ENCODE measurements around the gene DNAH8.

Gene DNAH8

DNA sequence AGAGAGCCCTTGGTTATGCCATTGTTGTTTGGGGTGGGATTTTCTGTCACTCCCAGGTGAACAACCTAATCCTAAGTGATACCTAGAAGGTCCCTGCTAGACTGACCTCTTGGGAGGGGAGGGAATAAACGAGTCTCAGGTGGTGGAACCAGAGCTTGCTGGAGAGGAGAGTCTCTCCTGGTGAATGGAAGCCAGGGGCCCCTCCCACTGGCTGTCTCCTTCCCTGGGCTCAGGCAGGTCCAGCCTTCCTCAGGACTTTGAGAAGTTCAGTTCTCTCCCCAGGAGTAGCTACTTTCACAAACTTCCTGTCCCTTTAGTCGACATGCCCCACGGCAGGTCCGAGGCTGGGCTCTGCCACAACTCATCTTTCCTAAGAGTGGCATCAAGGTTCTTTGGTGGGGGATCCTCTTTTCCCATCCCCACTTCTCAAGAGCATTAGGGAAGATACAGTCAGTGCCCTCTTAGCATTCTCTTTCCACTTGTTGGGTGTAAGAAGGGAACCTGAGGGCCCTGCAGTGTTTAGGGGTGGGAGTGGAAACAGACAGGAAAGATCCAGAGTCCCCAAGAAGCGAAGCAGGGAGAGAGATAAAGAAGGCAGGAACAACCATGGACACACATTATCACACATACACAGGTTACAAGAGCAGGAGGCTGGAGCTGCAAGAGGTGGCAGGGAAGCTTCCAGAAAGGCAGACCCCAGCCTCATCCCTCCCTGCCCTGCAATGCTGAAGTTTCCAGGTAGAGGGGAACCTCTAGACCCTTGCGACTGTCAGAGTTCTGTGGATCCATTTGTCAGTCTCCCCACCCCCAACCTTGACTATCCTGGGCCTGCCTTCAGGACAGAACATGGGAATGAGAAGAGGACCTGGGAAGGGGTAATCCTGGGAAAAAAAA is 332.6 kb downstream of the DNAH8 start:
- DNase-seq (ENCODE audit: low read depth in 2 of 2), result no peak
- TF ChIP-seq, protein P1, sequence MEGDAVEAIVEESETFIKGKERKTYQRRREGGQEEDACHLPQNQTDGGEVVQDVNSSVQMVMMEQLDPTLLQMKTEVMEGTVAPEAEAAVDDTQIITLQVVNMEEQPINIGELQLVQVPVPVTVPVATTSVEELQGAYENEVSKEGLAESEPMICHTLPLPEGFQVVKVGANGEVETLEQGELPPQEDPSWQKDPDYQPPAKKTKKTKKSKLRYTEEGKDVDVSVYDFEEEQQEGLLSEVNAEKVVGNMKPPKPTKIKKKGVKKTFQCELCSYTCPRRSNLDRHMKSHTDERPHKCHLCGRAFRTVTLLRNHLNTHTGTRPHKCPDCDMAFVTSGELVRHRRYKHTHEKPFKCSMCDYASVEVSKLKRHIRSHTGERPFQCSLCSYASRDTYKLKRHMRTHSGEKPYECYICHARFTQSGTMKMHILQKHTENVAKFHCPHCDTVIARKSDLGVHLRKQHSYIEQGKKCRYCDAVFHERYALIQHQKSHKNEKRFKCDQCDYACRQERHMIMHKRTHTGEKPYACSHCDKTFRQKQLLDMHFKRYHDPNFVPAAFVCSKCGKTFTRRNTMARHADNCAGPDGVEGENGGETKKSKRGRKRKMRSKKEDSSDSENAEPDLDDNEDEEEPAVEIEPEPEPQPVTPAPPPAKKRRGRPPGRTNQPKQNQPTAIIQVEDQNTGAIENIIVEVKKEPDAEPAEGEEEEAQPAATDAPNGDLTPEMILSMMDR (IDR thresholded peaks at IDR 0.05; ENCODE audit: low read depth, low read length), result no peak
- H3K4me3 ChIP-seq (replicated peaks in 1 of 2; ENCODE audit: low read depth in 2 of 2, low read length in 2 of 2), result no peak overlapping the region

DNA sequence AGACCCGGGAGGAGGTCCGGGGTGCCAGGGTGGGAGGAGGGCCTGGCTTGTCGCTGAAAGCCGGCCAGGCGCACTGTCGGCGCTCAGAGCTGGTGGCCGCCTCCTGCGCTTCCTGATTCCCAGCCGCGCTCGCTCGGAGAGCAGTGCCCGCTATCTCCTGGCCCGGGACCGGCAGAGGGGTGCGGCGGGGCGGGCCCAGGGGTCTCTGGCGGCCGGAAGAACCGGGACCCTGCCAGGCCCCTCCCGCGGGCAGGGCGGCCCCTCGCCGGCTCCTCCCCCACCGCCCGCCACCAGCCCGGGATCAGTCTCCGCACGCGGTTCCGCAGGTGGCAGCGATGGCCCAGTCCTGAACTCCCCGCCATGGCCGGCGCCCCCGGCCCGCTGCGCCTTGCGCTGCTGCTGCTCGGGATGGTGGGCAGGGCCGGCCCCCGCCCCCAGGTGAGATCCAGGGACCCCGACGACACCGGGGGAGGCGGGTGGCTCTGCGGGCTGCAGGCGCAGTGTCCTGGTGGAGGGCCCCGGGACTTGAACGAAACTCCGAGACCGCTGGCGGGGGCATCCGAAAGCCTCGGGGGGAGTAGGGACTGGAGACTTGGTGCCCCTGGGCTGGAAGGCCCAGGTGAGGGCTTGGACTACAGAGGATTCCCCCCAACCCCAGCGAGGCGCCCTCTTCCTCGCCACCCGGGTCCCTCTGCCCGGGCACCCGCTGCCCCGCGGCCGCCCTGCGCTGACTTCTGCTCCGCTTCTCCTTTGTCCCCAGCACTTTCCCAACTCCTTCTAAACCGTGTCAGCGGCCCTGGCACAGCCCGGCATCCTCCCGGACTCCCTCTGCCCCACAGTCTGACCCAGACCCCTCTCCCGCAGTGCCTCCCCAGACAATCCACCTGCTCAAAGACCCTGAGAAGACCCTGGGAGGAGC is 333.6 kb downstream of the DNAH8 start, which contains the start of gene GLP1R:
GLP1R (plus strand) TSS at position 301 of the 919 bp plus-strand sequence; CDS start at position 361, 60 bp downstream.
- TF ChIP-seq, protein P1 (IDR thresholded peaks at IDR 0.05; ENCODE audit: low read depth, low read length), result no peak
- no peak for DNase-seq (ENCODE audit: low read depth in 2 of 2)
- no peak within 1 kb of the TSS for H3K4me3 ChIP-seq (replicated peaks in 1 of 2; ENCODE audit: low read depth in 2 of 2, low read length in 2 of 2)

DNA sequence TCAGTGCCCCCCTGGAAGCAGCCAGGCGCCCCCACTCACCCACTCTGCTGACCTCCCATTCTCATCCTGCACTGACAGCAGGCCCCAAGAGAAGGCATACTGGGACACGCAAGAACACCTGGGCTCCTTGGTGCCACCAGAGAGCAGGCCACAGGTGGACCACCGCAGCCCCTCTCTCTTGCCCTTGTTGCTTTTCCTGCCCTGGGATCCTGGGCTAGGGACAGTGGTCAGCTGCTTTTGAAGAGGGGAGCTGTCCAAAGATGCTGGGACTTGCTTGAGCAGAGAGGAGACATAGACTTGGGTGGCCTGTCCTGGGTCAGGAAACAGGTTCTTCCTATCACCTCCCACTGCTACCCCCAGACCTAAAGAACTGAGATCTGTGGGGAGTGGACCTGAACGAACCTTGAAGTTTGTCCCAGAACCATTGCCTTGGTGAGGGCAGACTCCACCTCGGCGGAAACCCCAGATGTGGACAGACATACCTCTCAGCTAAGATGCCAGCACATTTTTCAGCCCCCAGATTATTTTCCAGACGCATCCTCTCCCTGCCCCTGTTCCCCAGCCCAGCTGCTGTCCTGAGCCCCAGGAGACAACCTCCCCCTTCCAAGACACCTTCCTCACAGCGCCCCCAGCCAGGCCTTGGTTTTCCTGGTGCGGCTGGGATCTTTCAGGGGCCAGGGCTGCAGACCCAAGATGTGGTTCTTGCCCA is 334.6 kb downstream of the DNAH8 start:
- no peak for DNase-seq (ENCODE audit: low read depth in 2 of 2)
- TF ChIP-seq, protein P1 (IDR thresholded peaks at IDR 0.05; ENCODE audit: low read depth, low read length), result no peak
- no peak overlapping the region for H3K4me3 ChIP-seq (replicated peaks in 1 of 2; ENCODE audit: low read depth in 2 of 2, low read length in 2 of 2)

DNA sequence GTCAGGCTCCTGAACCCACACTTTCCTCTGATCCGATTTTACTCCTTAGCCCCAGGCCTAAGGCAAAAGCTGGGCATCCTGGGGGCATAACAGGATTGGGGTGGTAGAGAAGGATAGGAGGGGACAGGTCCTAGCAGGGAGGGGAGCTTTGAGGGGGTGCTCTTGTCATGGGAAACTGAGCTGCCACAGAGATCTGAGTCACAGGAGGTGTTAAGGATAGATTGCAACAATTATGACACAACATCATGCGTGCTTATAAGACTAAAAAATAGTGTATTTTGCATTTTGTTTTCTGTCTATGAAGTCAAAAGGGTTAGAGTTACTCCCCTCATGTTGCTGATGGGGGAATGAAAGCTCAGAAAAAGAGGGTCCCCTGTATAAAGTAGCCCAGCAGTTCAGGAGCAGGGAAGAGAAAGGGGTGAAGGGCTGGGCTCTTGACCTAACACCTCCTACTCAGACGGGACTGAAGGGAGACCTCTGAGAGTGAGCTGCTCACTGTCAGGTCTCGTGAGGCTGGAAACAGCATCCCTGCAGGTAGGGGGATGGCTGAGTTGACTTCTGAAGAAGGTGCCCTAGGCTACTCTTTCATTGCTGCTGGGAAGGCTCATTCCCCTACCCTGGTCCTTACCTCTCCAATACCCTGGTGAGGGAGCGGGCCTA is 335.5 kb downstream of the DNAH8 start:
- no peak for DNase-seq (ENCODE audit: low read depth in 2 of 2)
- TF ChIP-seq, protein P1 (IDR thresholded peaks at IDR 0.05; ENCODE audit: low read depth, low read length), result no peak
- no peak overlapping the region for H3K4me3 ChIP-seq (replicated peaks in 1 of 2; ENCODE audit: low read depth in 2 of 2, low read length in 2 of 2)

DNA sequence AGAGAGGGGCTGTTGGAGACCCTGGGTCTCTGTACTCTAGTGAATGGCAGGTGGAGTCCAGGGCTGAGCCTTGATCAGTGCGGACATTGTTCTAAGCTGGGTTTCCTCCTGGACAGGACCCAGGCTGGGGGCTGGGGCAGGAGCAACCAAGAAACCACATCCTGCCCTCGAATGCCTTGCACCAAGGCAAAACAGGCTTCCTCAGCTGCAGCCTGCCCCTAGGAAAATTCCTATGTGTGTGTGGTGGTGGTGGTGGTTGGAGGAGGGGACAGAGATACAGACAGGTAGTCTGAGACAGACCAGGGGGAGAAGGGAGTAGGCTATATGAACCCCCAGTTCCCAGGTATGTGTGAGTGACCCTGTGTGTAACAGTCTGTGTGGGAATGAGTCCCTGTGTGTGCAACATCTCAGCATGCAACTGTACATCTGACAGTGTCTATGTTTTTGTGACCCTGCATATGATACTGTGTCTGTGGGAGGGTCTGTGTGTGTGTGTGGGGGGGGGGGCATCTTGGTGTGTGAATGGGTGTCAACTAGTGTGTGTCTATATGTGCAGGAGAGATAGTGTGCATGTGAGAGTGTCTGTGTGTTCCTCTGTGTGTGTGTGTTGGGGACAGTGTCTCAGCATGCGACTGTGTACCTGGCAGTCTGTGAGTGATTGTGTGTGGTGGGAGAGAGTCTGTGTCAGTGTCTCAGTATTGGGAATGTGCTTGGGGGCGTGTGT is 336.4 kb downstream of the DNAH8 start:
- TF ChIP-seq, protein P1 (IDR thresholded peaks at IDR 0.05; ENCODE audit: low read depth, low read length), result no peak
- DNase-seq (ENCODE audit: low read depth in 2 of 2), result no peak
- H3K4me3 ChIP-seq (replicated peaks in 1 of 2; ENCODE audit: low read depth in 2 of 2, low read length in 2 of 2), result no peak overlapping the region

All from cardiac fibroblast (primary cell).